Activated naive CD4-positive, alpha-beta T cell treated with anti-CD3 and anti-CD28 coated beads, Interleukin-2, amount 50 U/mL, for 16 hours (primary cell): ENCODE results near the gene FBN2.

Experiments used
- DNase-seq: peaks from one replicate; pipeline ENCODE4 v3.0.0-alpha.2; 2020

Gene FBN2

DNA sequence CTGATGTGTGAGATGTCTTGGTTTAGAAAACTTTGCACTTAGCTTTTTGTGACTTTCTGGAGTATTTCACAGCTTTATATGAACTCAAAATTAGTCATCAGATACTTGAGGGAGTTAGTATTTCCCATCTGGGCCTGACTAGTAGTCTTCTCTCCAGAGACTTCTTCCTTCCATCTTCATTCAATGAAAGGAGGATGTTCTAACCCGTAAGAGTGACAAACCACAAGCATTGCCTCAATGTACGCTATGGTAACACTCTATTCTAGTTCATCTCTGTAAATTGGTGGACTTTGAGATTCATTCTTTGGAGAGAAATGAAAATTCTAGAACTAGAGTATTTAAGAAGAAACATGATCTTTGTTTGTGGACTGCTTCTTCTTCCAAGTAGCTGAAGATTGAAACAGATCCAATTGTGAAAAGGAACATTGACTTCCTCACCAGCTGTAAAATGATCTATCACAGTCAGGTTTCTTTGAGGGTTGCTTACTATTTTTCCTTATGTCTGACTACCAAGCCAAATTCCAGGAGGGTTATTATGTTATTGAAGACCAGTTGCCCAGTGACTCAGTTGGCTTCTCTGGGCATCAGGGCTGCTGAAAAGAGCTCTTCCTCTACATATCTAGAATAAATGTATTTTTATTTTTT lies 296.9 kb downstream of the FBN2 start:
- no peak for DNase-seq

- DNase-seq: no peak
Observed at GRCh38 chr5:128237546-128237945, 300.5 kb downstream of the FBN2 start.

GRCh38 chr5:128237000-128237399 lies 301.0 kb downstream of the FBN2 start:
- DNase-seq: no peak

- DNase-seq: no peak
Observed at GRCh38 chr5:128236334-128236733, 301.7 kb downstream of the FBN2 start.

DNA sequence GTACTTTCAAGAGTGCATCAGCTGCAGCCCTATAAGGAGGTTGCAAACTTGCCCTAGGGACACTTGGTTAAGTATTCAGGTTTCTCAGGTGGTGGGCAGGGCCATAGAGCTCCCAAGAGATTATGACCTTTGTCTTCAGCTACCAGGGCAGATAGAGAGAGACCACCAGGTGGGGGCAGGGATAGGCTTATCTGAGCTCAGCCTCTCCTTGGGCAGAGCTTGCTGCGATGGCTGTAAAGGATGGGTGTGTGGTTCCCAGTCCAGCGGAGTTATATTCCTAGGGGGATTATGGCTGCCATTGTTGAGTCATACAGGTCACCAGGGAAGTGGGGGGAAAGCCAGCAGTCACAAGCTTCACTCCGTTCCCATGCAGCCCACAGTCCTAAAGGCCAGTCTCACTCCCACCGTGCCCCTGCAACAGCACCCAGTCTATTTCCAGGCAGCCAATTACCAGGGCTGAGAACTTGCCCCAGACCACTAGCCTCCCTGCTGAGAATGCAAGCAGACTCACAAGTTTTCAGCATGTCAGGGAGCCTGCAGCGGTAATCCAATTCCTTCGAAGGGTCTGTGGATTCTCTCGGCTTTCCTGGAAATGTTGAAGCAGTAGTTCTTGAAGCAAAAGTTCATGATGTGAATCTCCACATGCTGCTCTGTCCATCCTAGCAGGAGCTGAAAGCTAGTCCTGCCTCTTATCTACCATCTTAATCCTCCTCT lies 303.0 kb downstream of the FBN2 start:
- DNase-seq: no peak

GRCh38 chr5:128228521-128228920 lies 309.5 kb downstream of the FBN2 start:
- DNase-seq: no peak

- no peak for DNase-seq
Observed at GRCh38 chr5:128228008-128228407, 310.0 kb downstream of the FBN2 start.

GRCh38 chr5:128225245-128226030 lies 312.6 kb downstream of the FBN2 start:
- no peak for DNase-seq

GRCh38 chr5:128224336-128224735 lies 313.7 kb downstream of the FBN2 start:
- DNase-seq: no peak

DNA sequence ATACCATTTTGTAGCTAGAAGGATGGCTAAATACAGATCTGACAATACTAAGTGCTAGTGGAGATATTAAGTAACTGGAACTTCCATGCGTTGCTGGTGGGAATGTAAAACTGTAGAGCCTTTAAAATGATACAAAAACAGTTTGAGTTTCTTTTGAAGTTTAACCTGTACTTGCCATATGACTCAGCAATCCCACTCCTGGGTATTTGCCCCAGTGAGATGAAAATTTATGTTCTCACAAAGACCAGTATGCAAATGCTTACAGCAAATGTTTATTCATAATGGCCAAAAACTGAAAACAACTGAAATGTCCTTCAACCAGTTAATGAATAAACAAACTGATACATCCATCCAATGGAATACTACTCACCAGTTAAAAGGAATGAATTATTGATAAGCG lies 317.2 kb downstream of the FBN2 start:
- DNase-seq: no peak

DNA sequence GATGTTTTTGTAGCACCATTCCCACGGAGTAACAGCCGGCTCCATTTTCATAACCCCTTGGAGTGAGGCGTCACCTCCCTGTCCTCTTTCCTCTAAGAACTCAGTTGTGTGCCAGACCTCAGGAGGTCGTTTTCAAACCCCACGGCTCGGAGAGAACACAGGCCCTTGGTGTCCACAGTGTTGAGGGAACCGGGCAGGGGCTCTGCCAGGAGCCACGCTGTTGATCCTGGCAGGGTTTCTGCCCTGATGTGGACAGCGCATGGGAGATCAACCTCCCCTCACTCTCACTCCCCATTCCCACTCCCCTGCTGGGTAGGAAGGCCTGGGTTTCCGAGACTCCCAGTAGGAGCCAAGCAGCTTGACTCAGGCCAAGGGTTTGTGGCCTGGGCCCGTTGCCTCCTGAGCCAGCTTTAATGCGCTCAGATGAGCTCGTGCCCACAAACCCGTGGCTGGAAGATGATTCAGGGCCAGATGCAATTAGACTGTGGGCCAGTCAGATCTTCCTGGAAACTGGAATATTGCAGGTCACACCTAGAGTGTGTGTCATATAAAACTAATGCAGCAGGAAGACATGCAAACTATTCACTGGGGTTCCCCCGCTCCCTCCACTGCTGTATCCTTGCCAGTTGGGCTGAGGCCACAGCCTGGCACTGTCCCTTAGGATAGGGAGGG lies 321.0 kb downstream of the FBN2 start:
- no peak for DNase-seq

DNA sequence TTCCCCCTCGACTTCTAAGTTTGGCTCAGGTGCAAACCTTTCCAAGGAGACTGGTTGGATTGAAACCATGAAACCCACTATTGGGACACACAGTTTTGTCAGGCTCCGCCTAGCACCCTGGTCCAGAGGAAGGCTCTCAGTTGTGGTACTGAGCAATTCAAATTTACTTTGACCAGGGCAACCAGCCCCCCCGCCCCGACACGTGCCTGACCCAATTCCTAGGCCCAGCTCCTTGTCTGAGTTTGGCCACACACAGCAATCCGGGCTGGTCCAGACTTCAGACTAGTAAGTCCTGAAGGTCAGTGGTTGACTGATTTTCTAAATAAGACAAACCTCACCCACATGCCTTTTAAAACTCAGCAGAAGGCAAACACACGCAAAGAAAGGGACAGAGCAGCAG lies 321.8 kb downstream of the FBN2 start:
- DNase-seq: no peak

DNA sequence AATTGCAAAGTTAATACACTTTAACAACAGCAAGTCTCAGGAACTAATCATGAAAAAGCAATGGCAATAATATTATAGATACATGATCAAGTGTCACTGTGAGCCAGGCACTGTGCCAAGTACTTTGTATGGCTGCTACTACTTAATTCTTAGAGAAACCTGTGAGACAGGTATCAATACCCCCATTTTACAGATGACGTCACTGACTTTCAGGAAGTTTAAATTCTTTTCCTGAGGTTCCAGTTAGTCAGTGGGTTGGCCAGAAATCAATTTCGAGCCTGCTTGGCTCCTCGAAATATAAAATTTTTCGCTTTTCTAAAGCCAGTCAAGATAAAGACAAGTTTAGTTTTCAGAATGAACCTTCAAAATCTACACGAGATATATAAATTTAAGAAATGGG lies 324.2 kb downstream of the FBN2 start:
- no peak for DNase-seq

GRCh38 chr5:128213340-128213739 lies 324.7 kb downstream of the FBN2 start:
- DNase-seq: peak; percentile 28

DNA sequence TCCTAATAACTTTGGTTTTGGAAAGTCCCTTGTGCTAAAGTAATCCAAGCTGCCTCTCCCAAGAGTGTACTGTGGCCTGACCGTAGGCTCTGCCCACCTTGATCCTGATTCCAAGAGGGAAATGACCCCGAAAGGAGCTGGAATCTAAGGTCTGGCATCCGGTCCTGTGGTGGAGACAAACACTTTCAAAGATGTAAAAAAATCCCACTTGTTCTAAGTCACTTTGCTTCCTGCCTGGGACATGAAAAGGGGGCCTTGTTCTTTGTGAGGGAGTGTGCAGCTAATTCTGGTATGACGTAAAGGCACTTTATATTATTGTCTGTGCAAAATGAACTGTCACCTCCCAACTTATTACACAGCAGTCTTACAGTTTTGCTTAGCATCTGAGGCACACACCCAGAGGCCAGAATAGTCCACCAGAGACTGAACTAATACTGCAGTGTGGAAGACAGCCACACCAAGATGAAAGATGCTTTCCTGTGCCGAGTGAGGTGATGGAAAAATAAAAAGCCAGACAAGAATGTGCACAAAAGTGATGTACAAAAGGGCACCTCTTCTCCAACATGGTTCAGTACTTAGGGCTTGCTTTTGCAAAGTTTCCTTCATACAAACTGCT lies 325.7 kb downstream of the FBN2 start:
- DNase-seq: no peak

GRCh38 chr5:128208436-128208835 lies 329.6 kb downstream of the FBN2 start:
- no peak for DNase-seq
